Stimulated activated CD8-positive, alpha-beta memory T cell treated with anti-CD3 and anti-CD28 coated beads, Interleukin-2, amount 100 ng/mL, for 48 hours (primary cell): ENCODE data around the gene APH1B.
"Not testable (repeated sequence)": the region's sequence is repeated elsewhere in the genome, so short reads cannot be mapped to it uniquely, and the experiment has no call there.

ENCODE experiments used
- DNase-seq, 2 donors: peaks; one replicate each; pipeline ENCODE4 v3.0.0-alpha.2; 2020; ENCODE audit warnings: low read depth in 2 of 2

APH1B gene

DNA sequence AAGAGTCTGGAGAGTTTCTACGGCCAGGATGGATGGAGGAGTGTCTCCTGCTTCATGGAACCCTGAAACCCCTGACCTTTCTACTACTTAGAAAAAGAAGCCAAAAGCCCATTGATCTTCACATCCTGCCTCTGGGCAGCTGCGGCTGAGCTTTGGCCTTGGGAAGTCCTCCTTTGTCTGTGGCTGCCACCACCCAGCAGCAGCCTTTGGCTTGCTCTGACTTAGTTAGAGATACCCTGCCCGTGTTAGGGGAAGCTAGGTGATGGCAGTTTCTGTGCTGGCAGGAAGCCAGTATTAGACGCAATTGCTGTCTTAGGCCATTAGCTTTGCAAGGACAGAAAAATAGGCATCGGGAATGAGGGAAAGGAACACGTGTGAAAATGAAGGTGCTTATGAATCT, 18.8 kb downstream of the APH1B start:
- DNase-seq = no peak

DNA sequence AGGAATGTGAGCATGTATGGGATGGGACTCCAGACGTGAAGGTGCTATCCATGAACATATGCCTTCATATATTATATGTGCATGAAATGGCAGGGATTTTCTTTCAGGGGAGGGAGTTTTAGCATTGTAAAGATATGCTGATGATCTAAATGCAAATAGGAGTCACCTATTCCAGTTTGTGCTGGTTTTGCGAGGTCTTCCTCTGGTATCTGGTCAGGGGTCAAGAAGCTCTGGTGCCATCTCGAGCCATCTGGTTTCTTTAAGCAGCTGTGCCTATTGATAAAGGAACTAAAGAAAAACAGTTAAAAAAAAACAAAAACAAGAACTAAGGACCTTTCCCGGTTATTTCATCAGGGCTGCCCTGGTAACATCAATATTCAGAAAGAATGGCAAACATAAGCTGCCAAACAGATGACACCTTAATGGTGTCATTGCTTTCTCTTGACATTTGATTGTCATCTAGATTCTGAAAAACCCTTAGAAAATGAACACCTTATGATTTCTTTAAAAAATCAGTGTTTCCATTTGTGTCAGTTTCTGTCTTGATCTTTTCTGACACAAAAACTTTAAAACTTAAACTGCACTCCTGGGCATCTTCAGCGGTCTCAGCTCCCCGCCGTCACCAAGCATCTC, 22.7 kb downstream of the APH1B start:
- DNase-seq = no peak

DNA sequence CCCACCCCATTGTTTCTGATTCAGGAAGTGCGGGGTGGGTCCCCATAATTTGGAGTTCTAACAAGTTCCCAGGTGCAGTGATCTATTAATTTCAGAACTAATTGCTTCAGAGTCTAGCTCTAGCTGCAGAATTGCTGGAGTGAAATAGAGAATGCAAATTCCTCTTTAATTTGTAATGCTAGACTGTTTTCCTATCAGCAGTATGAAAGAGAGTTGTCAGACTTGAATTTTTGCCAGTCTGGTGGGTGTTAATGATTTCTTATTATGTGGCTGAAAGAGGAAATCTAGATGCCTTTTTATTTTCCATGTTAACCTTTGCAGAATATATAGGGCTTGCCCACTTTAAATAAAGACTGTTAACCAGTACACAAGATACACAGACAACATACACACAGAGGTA, 23.7 kb downstream of the APH1B start:
- no peak for DNase-seq

DNA sequence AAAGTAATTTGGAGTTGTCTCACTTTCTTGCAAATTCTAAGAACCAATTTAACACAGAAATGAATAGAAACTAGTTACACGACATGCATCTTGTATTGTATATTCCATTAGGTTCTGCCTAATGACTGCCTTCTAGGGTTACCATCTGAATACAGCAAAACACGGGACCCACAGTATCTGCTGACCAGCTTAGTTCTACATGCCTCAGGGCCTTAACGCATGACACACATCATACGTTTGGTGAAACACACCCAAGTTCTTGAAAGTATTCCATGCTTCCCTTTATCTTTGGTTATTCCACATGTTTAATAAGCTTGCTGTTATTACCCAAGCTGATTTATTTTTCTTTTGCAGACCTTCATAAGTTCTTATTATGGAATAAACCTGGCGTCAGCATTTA, 27.9 kb downstream of the APH1B start:
- DNase-seq = no peak

DNA sequence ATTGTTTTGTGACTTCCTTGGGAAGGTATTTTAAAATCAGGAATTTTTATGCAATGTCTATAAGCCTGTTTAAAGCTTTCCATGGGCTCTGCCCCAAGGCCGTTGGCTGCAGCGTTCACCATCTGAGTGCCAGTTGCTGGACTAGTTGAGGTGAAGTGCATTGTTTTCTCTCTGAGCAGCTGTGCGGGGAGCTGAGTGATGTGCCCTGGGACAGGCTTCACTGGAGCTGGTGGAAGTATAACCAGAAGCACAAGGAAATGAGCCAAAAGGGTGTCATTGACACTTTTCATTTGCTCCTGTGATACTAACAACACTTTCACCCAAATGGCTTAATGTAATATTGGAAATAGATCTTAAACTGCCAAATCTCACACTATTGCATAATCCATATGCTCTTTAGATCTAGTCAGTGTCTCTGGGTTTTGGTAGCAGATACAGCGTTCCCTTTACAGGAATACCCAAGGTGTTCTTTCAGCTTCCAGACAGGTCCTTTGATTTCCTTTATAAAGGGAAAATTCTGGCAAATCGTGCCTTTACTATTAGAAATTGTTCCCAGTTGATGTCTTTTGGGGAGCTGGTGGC, 29.2 kb downstream of the APH1B start:
- DNase-seq = no peak

DNA sequence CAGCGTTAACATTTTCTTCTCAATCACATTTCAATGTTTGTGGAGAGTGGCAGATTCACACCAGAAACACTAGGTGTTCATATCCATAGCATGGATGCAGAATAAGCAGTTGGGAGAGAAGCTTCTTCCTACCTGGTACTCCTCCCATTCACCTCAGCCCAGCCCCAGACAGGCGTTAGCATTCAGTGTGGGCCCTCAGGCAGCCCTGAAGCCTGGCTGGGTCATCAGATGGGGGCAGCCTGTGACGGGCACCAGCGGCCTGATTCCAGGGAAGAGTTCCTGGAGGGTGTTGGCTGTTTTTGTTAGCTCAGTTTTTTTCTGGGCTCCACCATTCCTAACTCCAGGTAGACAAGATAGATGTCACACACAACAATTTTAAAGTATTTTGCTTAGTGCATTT, 31.1 kb downstream of the APH1B start:
- DNase-seq = no peak

DNA sequence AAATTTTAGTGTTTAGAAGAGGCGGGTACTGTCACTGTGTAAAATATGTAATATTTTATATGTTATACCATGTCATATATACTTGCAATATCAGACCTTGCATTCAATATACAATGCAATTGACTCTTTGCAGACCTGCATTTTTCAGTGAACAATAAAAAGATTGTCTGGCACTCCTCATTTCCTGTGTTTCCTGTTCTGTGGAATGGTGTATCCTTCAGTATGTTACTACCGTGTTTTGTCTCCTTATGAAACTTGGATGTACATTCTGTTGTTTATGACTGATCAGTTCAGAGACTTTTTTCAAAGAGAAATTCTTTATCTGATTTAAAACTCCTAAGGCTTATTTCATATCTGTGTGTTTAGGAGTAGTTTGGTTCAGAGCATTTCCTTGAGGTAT, 31.5 kb downstream of the APH1B start:
- DNase-seq = no peak

DNA sequence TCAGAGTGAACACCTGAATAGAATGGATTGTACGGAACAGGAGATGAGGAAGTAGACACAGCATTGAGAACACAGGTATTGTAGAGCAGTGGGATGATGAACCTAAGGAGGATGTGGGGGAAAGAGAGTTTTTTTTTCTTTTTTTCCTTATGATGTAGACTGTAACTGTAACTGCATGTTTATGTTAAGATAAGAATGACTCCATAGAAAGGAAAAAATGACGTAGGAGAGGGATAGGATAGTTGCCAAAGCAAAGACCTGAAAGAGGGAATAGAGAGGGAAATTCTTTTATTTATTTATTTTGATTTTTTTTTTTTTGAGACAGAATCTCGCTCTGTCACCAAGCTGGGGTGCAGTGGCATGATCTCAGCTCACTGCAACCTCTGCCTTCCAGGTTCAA, 33.2 kb downstream of the APH1B start:
- DNase-seq = no peak

DNA sequence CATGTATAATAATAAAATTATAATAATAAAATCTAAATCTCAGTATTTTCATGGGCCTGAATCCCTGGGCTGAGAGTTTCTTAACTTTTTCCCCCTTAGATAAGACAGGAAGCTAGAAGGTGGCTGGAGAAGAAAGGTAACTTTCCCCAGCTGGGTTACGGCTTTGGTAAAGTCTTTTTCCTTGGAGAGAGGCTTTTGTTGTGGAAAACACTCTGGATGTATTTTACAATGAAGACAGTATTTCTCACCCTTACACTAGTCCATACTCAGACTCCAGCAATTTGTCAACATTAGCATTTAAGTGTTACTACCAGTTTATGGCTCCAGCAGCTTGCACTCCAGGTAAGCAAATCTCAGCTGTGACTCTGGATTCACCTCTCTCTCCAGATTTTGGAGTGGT, 34.9 kb downstream of the APH1B start:
- no peak for DNase-seq

DNA sequence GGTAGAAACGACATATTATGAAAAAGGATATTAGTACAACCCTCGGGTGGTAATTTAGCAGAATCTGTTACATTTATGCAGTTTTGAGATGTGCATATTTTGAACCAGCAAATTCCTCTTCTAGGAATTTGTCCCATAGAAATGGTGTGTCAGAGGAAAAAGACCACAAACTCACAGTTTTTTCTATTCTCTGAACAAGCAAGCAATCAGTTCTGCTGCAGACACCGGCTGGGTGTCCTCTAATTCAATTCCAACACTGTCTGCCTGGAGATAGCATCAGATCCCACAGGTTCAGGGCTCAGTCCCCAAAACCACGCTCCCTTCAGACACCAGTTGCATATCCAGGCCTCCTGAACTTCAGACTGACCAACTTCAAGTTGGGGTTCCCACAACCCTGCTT, 36.4 kb downstream of the APH1B start:
- DNase-seq = no peak

DNA sequence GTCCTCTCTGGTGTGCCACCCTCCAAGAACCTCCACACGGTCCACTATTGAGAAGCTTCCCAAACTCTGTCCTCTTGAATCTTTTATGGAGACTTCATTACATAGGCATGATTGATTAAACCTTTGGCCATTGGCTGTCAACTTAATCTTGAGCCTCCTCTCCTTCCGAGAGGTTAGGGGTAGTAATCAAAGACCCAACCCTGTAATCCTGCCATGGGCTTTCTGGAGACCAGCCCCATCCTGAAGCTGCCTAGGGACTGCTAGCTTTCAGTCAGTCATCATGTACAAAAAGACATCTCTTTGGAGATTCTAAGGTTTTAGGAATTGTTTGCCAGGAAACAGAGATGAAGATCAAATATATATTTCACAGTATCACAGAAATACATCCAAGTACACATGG, 37.0 kb downstream of the APH1B start:
- no peak for DNase-seq

DNA sequence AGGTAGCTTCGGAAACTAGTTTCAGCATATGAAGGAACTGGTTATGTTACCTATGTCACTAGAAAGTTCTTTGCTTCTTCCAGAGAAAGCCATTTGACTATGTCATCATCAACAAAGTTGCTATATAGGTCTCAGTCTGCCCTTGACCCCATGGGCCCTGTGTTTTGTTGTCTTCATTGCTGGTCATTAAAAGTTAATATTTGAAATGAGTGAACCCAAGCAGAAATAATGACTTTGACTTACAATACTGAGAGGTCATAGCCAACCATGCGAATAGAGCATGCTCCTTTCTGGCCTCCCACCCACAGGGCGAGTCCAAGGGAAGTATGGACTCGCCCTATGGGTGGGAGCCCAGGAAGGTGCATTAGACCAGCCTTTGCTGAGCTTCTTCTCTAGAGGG, 40.9 kb downstream of the APH1B start:
- DNase-seq = no peak

DNA sequence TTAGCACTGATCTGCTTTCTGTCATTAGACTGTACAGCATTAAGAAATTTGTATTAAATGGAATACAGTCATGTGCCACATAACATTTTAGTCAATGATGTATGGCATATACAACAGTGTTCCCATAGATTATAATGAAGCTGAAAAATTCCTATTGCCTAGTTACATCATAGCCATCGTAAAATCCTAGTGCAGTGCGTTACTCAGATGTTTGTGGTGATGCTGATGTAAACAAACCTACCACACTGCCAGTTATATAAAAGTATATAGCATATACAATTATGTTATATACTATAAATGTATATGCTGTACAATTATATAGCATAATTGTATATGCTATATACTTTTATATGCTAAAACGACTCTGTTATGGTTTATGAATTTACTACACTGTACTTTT, 41.7 kb downstream of the APH1B start:
- DNase-seq = no peak

DNA sequence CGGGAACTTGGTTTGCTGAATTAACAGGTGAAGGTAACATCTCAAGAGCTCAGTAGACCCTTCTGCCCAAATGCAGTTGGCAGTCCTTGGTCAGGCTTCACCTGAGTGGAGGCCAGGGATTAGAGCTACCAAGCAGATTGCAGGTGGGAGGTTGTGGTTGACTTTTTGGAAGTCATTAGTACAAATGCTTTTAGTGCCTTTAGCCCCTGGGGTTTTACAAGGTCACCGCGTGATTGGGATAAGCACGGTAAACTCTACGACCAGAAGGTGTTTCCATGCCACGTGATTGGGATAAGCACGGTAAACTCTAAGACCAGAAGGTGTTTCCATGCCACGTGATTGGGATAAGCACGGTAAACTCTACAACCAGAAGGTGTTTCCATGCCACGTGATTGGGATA, 43.0 kb downstream of the APH1B start:
- not testable (repeated sequence) for DNase-seq

DNA sequence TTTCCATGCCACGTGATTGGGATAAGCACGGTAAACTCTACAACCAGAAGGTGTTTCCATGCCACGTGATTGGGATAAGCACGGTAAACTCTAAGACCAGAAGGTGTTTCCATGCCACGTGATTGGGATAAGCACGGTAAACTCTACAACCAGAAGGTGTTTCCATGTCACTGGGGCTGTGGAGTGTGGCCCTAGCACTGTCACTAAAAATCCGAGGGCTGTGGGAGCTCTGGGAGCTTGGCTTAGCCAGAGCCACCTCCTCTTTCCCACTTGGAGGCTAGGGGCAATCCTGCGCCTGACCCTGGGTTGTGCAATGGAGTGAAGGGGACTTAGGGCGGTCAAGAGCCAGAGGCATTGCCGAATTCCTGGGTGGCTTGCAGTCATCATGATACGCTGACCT, 43.6 kb downstream of the APH1B start:
- DNase-seq = not testable (repeated sequence)

DNA sequence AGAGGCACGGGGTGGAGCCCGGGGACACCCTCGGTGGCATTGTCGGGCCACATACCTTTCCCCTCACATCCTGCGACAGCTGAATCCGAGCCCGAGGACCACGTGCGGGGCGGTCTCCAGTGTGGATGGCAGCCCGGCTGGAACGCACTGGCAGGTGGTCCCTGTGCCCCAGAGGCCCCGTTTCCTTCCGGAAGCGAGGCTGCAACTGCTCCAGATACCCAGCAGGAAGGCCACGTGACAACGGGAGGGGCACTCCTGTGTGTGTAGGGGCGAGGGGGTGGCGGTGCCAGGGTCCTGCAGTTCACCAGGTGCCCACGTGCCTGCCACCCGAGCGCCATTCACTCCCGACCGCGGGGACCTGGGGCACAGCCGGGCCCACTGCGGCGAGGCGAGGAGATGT, 44.1 kb downstream of the APH1B start:
- no peak for DNase-seq

DNA sequence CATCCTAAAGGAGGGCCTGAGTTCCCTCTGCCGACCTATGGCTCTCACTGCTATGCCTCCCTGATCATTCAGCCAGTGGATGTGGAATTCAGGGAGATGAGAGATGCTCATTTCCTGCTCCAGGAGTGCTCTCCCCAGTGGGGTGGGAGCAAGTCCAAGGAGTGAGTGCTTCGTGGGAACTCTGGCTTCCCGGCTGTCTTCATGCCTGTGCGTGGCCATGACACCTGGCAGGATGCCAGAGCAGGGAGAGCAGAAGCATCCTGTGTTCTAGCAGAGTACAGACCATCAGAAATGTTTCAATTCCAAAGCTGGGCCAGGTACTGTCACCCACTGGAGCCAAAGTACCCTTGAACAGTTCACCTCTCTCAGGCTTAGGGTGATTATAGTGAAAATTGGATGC, 45.1 kb downstream of the APH1B start:
- no peak for DNase-seq

DNA sequence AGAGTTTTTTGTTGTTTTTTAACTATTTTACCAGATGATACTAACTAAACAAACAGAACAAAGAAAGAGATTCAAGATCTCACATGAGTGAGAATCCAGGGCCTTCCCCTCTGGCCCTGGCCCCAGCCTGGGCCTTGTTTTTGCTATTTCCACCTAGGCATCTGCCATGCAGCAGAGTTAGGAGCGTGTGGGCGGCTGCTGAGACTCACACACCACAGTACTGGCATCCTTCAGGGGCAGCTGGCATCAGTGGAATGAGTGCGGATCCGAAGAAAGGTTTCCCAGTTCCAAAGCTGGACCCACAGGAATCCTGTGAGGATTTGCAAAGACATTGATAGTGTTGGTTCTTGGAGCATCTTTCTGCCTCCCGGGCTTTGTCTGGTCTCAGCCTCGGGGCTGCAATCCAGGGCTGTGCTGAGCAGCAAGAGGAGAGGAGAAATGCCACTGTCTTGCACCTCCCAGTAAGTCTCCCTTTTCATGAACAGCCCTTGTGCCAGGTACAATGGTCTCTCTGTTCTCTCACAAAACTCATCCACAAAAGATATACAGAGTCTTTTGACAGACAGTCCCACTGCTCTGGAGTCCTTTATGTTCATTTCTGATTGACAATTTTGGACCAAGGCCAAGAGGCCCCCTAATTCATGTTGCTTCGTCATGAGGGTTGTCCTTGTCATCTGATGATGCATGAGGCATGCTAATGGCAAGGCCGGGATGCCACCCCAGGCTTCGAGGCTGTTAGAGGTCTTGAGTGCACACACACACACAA, 46.6 kb downstream of the APH1B start:
- DNase-seq = no peak

DNA sequence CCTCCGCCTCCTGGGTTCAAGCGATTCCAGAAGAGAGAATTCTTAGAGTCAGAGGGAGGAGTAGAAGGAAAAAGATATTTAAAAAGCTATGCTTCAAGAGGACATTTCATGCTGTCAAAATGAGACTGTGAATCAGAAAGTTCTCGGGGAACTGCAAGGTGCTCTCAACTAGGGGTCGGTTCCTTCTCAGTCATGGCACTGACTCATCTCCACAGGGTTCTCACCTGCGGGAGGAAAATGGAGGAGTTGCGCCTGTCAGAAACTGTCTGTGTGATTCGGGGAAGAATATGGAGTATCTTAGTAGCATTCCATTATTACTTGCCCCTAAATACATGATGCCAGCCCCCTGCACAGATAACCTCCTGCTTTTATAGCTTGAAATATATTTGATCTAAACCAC, 47.4 kb downstream of the APH1B start:
- DNase-seq = no peak

DNA sequence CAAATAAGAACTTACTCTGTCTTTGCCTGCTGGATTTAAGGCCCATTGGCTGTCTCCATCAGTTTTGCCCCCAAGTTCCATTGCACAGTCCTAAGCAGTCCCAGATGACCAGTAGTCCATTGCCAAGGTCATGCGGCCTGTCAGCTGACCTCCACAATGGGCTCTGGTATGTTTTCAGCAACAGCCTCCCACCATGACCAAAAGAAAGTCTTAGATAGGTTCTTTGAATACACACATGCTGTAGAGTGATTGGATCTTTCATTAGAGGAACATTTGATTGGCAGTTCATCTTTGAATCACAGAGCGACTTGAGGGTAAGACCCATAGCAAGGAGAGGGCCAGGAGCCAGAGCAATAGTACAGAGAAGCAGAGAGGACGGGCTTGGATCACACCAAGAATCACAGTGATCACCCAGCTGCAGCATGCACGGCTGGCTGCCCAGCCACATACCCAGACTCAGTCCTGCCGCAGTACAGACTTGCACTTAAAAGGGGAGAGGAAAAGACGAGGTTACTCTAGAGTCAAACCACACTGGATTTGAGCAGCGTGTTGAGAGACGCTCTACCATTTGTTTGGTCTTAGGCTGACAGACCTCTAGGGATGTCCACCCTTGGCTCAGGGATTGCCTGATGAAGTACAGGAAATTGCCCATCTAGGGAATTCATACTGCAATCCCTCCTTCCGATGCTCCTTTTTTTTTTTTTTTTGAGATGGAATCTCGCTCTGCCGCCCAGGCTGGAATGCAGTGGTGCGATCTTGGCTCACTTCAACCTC, 50.4 kb downstream of the APH1B start:
- no peak for DNase-seq

DNA sequence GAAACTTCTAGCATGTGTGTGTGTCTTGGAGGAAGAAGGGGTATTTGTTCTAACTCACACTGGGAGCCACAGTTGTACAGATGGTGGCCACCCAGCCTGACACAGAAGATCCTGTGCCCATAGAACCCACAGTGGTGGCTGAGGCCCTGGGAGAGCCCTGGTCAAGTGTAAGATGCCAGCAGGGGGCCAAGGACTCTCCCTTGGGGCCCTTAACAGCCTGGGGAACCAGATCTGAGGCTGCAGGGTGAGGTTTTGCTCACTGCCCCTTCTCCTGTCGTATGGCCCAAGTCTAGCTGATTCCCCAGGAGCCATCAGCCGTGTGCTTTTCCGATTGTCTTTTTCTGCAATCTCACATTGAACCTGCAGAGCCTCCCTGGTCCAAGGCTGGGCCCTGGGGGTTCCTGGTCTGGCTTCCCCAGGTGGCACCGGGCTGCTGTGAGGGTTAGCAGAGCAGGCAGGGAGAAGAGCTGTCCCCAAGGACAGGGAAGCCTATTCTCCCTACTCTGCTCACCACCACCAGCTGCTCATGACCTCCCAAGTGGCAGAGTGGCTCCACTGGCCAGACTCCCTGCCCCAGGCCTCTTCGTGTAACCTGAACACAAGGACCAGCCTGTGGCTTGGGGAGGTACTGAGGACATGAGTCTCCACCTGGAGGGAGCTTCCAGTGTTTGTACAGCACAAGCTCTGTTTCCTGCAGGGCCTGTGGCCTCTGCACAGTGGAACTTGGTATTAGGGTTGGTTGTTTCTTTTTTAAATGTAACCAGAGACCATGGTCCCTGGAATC, 52.4 kb downstream of the APH1B start:
- DNase-seq = no peak

DNA sequence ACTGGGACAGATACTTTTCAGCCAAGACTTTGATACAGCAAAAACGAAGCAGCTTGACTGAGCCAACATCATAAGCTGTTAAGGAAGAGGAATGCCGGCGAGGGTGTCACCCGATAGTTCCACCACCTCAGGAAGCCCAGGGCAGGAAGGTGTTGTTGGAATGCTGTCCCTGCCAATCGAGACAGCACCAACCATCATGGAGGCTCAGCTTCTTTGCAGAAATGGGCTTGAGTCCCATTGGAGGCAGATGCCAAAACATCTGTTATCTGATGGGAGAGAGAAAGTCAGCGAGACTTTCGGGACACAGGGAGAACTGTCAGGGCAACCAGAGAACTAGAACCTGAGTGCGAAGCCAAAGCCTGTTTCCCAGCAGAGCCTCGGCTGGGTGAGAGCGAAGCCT, 53.5 kb downstream of the APH1B start:
- DNase-seq = no peak
